HG02884 (cell line): Measurements from ENCODE around the gene F8.
A peak's percentile ranks its signal among the peaks of the same experiment; 100 is the strongest.

Source experiments
- ATAC-seq: cut with Tn5 transposase; IDR thresholded peaks from one replicate; pipeline ENCODE4 v1.9.1; 2021; ENCODE audit warnings: mild to moderate bottlenecking, moderate library complexity; ENCODE audit not compliant: unreplicated experiment

F8 gene

DNA sequence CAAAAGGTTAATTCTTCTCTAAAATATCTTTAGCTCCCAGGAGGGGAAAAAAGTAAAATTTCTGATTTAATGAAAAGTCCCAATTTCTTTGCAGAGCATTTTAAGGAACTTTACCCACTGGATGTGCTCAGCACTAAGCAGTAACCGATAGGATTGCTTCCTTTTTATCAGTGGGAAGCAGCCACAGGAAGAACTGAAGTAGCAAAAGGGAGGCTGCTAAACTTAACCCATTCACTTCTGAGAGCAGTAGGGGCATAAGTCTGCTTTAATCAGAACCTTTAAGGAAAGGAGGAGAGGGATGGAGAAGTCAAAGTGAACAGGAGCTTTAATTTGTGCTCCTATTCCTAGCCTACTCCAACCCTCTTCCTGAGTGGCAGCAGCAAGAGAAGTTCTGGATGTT is at the start of gene F8:
TSS of gene F8 (minus strand) at position 139 of the 400 bp plus-strand sequence. CDS start 171 bp downstream, outside the sequence.
- no peak for ATAC-seq

DNA sequence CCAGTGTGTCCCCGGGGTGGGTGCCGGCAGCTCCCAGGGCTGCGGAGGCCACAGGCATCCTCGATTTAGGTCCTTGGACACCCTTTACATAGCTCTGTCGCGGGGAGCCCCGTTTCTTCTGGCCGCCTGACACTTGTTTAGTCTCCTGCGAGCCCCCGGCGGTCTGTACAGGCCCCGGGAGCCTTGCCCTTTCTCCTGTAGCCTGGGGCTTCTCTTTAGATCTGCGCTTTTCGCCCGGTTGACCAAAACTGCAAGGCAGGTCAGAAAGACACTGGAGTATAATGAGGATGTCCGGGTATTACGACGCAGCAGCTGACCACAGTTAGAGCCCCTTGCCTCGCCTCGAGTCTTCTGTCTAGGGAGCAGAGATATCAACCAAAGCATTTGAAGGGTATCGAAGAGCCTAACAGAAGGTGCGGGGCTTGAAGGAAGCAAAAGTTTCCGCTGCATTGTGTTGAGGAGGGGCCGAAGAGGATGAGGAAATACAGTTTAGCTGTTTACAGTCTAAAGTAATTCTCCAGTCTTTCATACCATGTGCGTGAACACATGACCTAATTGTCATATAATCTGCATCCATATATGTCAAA is 49.3 kb upstream of the F8 start:
- no peak for ATAC-seq

GRCh38 chrX:155070975-155071693 is 48.6 kb upstream of the F8 start, which contains the start of the genes BRCC3, CMC4 and MTCP1:
BRCC3 (plus strand) TSS chrX:155071508; CDS start chrX:155071528, 20 bp downstream.
CMC4 (minus strand) TSS chrX:155071136; CDS start chrX:155064023, 7,113 bp downstream.
MTCP1 (minus strand) TSS chrX:155071136; CDS start chrX:155066010, 5,126 bp downstream.
- peak; percentile 80 for ATAC-seq

- ATAC-seq, result peak; percentile 18
Observed at GRCh38 chrX:155070663-155070974, 48.1 kb upstream of the F8 start.

DNA sequence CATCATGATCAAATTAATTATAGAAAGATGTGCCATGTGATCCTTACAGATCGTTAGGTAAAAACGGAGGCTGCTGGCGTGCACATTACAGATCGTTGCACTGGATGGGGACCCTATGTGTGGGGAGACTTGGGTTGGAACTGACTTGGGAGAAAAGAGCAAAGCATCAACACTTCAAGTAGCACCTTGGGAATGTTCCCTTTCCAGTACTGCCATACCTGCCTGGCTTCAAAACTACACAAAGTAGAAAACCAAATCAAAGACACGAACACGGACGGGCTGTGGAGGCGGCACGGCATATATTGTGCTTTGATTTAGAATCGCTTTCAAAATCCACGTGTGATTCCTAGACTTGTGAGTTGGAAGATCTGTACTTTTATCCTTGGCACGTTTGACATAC is 47.5 kb upstream of the F8 start:
- no peak for ATAC-seq

GRCh38 chrX:155069414-155069813 is 46.9 kb upstream of the F8 start:
- ATAC-seq, result no peak

- no peak for ATAC-seq
Observed at GRCh38 chrX:155068165-155068564, 45.6 kb upstream of the F8 start.

DNA sequence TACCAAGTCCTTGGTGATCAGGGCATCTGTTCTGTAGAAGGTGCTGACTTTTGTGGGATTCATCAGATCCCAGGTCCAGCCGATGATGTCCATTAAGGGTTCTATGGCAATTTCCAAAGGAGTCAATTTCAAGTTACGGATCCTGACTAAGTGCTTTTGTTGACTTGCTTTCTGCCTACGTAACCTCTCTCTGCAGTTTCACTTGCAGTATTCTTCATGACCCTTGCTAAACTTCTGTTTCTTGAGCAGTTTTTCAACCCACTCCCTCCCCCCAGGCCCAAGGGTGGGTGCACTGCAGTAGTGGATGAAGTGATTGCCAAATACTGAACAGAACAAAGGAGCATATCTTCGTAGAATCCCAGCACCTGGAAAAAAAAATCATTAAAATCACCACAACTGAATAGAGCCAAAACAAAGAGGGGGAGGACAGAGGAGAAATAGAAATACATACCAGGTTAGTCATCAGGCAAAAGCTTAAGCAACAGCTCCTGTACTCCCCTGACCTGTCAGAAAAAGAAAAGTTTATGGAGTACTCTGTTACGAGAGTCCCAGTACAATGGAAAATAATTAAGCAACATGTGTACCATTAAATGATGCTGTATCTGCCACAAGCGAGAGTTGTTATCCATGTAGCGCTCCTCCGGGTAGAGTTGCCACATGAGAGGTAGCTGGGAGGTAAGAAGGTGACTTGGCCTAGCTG is 42.7 kb upstream of the F8 start:
- no peak for ATAC-seq

- no peak for ATAC-seq
Observed at GRCh38 chrX:155061760-155062159, 39.2 kb upstream of the F8 start.

DNA sequence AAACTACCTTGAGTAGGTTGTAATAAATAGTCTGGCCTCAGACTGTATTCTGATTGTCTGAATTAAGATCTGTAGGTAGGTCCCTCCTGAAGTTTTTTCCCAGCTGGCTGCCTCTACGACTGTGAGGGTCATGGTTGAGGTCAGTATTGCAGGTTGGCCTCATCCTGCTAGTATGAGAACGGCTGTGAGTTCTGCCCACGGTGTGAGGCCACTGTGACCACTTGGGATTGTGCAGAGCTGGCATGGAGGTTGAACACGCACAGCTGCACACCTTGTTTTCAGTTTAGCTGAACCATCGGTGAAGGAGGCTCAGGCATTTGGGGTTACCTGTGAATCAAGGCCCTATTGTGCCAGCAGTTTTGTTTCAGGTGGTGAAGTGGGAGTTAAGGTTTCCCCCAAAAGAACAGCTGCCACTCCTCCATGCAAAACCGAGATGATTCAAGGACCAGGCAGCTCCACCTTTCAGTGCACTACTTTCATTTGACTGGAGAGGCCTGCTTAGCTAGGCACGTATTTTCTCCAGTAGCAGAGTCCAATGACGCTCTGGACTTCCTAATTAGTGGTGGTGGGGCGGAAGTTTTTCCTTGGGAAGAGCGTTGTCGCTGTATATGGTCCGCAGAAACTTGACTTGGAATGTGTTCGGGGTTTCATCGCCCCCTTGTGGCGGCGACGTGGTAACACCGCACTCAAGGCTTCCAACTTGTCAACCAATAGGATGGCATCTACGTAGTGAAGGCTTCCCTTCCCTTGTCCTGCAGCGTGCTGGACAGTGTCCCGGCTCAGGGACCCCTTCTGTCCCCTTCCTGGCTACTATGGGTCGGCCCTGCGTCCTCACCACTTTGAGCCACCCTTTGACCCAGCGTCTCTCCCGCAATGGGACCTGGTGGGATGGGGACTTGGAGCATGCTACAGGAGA is 34.6 kb upstream of the F8 start:
- ATAC-seq, result peak; percentile 54

DNA sequence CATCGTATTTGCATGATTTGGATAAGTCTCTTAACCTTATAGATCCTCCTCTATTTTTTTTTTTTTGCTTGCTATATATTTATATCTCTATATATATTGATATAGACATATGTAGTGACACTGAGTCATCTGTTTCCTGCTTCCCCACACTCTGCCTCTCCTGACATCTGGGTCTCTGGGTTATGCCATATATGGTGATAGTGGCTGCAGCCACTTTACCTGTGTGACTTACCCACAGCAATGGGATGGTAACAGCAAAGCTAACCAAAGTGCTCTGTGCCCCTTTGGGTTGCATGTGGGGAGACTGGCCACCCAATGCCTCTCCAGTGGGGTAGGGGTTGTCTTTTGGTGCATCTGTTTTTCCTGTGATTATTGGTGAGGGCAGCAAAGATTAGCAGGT is 33.9 kb upstream of the F8 start:
- no peak for ATAC-seq

DNA sequence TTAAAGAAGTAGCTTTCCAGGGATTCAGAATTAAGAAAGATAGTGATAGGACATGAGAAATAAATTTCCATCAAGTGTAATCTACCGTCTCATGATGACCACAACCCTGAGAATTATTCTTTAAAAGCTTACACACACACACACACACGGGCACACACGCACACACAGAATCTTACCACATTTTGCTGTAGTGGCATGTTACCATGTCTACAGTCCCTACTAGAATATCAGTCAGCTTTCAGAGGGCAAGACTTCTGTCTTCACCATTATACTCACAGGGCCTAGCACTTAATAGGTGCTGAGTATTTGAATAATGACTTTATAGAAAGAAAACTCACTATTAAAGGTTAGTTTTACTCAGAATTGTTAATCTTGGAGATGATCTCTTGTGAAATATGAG is 33.0 kb upstream of the F8 start:
- no peak for ATAC-seq

DNA sequence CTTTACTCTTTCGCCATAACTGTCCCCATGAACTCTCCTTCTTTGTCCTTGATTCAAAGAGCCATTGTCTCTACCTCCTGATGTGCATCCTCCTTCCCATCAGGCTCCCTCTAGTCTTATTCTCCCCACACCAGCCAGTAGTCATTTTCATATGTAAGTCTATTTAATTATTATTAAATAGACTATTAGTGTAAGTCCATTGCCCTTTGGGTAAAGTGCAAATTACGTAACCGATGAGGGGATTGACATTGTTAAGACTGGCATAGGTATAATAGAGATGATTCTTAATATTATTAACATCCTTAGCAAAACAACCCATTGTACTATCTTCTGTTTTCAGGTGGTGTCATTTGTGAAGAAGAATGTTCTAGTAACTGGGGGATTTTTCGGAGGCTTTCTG is 31.7 kb upstream of the F8 start:
- no peak for ATAC-seq

GRCh38 chrX:155053656-155054055 is 31.1 kb upstream of the F8 start:
- ATAC-seq, result no peak

DNA sequence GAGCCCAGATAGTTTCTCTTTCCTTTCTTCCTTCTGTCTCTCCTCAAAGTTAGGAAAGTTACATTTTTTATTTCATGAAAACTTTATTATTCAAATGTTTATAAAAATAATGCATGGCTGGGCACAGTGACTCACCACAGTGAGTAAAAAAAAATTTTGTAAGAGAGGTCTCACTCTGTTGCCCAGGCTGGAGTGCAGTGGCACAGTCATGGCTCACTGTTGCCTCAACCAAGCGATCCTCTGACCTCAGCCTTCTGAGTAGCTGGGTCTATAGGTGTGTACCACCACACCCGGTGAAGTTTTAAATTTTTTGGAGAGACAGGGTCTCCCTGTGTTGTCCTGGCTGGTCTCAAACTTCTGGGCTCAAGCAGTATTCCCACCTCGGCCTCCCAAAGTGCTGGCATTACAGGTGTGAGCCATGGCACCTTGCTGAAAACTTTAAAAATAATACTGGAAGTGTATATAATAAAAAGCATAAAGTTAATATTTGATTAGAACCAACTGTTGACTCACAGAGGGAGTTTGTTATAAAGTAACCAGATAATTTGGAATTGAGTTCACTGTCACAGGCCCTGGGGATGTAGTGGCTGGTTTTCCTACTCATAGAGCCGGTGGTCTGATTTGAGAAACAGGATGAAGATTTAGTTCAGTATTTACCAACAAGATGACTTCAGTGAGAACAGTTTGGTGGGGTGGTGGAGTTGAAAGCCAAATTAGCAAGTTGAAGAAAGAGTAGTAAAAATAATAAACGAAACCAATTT is 30.4 kb upstream of the F8 start:
- no peak for ATAC-seq

DNA sequence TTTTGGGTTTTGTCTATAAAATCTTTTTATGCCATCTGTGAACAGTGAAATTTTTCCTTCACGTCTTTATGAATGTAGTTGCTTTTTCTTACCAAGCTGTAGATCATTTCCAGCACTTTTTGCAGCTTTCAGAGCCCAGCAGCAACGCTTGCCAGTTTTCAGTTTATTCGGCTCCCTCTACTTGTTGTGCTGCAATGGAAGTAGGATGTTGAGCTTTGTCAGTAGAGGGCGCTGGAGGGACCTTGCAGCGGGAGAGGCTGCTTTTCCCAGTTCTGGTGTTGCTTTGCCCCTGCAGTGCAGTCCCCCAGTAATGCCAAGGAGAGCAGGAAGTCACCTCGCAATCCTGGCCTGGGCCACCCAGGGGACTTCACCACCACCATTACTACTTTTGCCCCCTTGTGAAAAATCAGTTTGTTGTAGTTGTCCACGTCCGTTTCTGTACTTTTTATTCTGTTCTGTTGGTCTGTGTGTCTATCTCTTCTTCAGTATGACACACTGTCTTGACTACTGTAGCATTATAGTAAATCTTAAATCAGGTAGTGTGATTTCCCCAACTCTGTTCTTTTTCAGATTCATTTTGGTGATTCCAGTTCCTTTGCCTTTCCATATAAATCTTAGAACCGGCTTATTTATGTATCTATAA is 26.6 kb upstream of the F8 start:
- ATAC-seq, result no peak

- ATAC-seq, result no peak
Observed at GRCh38 chrX:155046811-155047528, 24.4 kb upstream of the F8 start.

DNA sequence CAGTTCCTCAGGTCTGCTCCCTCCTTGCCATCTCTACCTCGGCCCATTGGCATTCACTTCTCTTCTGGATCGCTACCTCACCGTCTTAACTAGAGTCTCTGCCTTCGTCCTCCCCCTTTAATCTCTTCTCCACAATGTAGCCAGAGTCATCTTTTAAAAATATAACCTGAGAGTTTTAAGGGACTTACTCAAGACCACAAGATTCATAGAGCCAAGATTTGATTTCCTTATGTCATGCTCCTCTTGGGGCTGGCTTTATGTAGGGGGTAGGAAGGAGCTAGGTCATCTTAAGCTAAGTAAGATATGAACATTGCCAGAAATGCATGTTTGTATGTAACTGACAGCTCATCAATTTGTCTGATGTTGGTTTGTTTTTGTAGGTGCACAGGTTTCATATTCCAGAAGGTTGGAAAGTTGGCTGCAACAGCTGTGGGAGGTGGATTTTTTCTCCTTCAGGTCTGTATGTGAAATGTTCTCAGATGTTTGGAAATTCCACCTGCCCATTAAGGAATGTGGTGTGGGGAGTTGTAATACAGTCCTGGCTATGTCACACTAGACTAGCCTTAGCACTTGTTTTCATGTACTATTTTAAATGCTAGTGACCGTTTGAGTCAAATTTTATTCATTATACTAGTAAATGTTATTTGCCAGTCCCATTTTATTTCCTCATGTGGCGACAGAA is 23.7 kb upstream of the F8 start:
- ATAC-seq, result no peak

DNA sequence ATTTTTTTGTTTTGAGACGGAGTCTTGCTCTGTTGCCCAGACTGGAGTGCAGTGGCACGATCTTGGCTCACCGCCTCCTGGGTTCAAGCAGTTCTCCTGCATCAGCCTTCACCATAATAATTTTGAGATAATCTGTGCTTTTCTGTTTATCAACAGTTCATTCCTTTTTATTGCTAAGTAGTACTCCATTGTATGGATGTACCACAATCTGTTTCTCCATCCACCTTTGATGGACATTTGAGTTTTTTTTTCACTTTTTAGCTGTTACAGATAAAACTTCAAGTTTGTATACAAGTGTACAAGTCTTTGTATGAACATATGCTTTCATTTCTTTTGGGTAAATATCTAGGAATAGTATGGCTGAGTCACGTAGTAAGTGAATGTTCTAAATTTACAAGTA is 13.2 kb upstream of the F8 start:
- ATAC-seq, result no peak
